ENCODE data around the gene HRH4. TPM values are rescaled to one million over a fixed set of nuclear protein-coding genes. Genes with fewer than 3 reads are reported as not detected.

Gene HRH4, protein sequence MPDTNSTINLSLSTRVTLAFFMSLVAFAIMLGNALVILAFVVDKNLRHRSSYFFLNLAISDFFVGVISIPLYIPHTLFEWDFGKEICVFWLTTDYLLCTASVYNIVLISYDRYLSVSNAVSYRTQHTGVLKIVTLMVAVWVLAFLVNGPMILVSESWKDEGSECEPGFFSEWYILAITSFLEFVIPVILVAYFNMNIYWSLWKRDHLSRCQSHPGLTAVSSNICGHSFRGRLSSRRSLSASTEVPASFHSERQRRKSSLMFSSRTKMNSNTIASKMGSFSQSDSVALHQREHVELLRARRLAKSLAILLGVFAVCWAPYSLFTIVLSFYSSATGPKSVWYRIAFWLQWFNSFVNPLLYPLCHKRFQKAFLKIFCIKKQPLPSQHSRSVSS
- 0.19 TPM for total RNA-seq
- long read RNA-seq = 0 reads

GRCh38 chr18:24460388-24460787 lies at the start of gene HRH4:
TSS of gene HRH4 (plus strand) at chr18:24460637. CDS start at chr18:24460729, 92 bp downstream.
- ATAC-seq (no peak), DNase-seq (ENCODE audit: missing footprints) (no peak)
- intact Hi-C loops (cut with DNase I) = no loop called here

- no peak for DNase-seq (ENCODE audit: missing footprints)
- intact Hi-C loops (cut with DNase I) = no loop called here
- ATAC-seq = no peak
Observed at GRCh38 chr18:24413148-24413547, 47.3 kb upstream of the HRH4 start.

DNA sequence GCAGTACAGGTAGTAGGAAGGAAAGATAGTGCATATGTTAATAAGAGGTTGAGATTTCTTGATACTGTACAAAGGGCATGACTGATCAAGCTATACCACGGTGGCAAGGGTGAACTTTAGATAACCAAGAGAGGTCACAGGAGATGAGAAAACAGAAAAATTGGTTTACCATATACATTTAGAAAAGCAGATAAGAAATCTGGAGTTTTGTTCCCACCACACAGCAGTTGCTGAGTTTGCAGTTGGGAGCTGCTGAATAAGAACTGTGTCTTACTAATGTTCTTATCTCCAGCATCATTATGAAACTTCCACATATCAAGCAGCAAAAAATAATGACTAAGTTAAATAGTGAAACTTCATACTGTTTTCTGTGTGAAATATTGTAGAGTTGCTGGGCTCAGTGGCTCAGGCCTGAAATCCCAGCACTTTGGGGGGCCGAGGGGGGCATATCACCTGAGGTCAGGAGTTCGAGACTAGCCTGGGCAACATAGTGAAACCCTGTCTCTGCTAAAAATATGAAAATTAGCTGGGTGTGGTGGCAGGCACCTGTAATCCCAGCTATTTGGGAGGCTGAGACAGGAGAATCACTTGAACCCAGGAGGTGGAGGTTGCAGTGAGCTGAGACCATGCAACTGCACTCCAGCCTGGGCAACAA lies 46.0 kb upstream of the HRH4 start:
- no peak for DNase-seq (ENCODE audit: missing footprints)
- no peak for ATAC-seq
- intact Hi-C loops (cut with DNase I) = no loop called here

DNA sequence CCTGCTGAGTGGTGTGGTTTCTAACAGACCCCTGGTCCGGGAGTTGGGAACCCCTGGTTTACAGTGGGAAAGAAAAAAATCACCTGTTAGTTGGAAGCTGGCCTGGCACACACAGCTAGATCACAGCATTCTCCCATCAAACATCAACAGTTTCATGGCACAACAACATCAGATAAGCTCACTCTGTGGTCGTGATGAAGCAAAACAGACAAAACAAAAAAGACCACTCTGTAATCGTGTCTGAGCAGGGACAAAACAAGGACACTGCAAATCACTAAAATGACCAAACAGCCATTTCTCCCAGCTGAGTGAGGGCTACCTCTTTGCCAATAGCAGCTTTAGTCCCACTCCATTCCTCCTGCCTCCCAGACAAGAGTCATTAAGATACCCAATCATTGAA lies 43.0 kb upstream of the HRH4 start:
- no peak for ATAC-seq
- intact Hi-C loops (cut with DNase I) = no loop called here
- no peak for DNase-seq (ENCODE audit: missing footprints)

- DNase-seq (ENCODE audit: missing footprints) (no peak), ATAC-seq (no peak)
Observed at GRCh38 chr18:24420551-24420950, 39.9 kb upstream of the HRH4 start.

DNA sequence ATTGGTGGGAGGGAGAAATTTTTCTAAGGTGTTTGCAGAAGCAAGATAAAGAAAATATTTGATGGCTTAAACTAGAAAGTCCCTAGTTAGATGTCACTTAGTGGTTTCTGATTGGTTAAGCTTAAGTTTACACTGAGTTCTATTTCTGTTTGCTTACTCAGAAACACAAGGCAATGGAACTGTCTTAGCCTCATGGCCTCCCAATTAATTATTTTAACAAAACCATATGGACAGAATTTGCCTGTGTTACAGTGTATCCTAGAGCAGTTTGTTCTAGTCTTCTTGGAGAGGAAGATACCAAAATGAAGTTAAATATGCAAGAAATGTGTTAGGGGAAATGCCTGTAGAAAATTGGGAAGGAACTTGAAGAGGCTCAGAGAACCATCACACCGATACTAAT lies 38.6 kb upstream of the HRH4 start:
- DNase-seq (ENCODE audit: missing footprints) = no peak
- intact Hi-C loops (cut with DNase I) = loop anchor here (10.0 kb wide), 2 partner anchors 57 to 63 kb away; no protein-coding TSS in a partner anchor
- ATAC-seq = no peak

More at GRCh38 chr18:24420551-24420950, 39.9 kb upstream of the HRH4 start:
- intact Hi-C loops (cut with DNase I) = loop anchor here (10.0 kb wide), 2 partner anchors 56 to 64 kb away; no protein-coding TSS in a partner anchor

- DNase-seq (ENCODE audit: missing footprints) (no peak), ATAC-seq (no peak)
- intact Hi-C loops (cut with DNase I) = loop anchor here (1.0 to 10.0 kb wide), 3 partner anchors 29 to 61 kb away; partner anchors contain the start of gene OSBPL1A
Observed at GRCh38 chr18:24426073-24426397, 34.4 kb upstream of the HRH4 start.

DNA sequence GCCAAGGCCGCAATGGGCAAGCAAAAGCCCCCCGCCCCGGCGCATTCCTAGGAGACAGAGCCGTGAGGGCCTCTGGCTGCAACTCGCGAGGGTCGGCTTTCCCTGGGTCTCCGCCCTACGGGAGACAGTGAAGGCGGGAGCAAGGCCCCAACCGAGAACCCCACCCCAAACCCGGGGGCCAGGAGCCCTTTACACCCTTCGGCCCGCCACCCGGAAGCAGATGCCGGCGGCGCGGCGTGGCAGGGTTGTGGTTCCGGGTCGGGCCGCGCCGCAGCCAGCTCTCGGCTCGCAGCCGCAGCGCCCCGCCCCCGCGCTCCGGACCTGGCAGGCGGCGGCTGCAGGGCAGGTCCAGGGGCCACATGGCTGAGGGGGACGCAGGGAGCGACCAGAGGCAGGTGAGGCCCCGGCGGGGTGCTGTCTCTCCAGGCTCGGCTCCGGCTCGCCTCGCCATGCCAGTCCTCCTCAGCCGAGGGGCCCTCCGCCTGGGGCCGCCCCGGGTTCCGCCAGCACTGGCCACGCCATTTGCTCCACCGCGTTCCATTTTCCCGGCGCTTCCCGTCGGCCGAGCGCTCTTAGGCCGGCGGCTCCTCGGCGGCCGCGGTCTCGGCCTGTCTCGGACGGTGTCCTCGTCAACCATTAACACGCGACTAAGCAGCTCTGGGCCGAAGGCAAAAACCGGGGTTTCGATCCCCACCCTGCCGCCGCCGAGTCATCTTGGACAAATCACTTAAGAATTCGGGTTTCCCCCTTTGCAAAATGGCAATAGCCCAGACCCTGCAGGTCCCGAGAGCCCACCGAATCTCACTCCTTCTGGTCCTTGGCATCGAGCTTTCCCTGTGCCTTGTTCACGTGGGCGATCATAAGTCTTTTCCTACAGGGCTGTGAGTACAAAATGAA lies 33.8 kb upstream of the HRH4 start, which contains the start of gene IMPACT:
Gene IMPACT (plus strand): TSS at position 273 of the 897 bp plus-strand sequence. CDS start 87 bp downstream, at position 360.
- DNase-seq (ENCODE audit: missing footprints) (peak; percentile 94), ATAC-seq (peak; percentile 98)
- intact Hi-C loops (cut with DNase I) = loop anchor here (1.0 to 10.0 kb wide), 3 partner anchors 29 to 62 kb away; partner anchors contain the start of gene OSBPL1A

- intact Hi-C loops (cut with DNase I) = loop anchor here (10.0 kb wide), 2 partner anchors 57 to 63 kb away; no protein-coding TSS in a partner anchor
- no peak for ATAC-seq
- no peak for DNase-seq (ENCODE audit: missing footprints)
Observed at GRCh38 chr18:24427484-24427883, 33.0 kb upstream of the HRH4 start.

DNA sequence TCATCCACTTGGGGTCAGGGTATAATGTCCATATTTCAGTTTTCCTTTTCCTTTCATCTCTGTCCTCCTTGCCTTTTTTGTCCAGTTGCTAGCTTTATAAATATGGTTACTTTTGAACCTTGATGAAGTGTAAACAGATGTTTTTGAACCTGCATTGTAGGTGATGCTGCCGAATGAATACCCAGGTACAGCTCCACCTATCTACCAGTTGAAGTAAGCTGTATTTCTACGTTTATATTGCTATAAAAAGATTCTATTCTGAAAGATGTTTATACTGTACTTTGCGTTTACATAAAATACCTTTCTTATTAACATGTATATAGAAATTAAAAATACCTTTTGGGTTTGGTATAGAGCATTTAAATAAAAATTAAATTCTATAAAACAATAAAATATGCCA lies 31.7 kb upstream of the HRH4 start:
- DNase-seq (ENCODE audit: missing footprints) (no peak), ATAC-seq (no peak)
- intact Hi-C loops (cut with DNase I) = loop anchor here (10.0 kb wide), 2 partner anchors 56 to 64 kb away; no protein-coding TSS in a partner anchor

DNA sequence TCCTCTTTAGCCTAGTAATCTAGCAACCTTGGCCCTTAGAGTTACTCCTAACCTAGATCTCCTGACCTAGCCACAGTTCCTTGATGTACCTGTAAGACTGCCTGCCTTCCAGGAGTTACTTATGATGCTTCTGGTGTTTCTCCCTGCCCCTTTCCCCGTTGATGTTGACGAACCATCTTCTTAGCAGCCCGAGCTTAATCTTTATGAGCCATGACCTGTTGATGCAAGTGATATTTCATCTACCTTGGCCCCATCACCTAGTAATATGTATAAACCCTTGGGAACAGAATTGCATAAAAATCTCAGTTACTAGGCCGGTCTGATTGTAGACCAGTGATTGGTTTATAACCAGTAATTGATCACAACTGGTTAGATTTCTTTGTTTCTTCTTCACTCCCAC lies 31.2 kb upstream of the HRH4 start:
- ATAC-seq = no peak
- DNase-seq (ENCODE audit: missing footprints) = no peak
- intact Hi-C loops (cut with DNase I) = loop anchor here (10.0 kb wide), 2 partner anchors 56 to 64 kb away; no protein-coding TSS in a partner anchor

GRCh38 chr18:24432618-24433017 lies 27.8 kb upstream of the HRH4 start:
- ATAC-seq (no peak), DNase-seq (ENCODE audit: missing footprints) (no peak)
- intact Hi-C loops (cut with DNase I) = no loop called here

GRCh38 chr18:24436939-24437338 lies 23.5 kb upstream of the HRH4 start:
- no peak for ATAC-seq
- intact Hi-C loops (cut with DNase I) = no loop called here
- DNase-seq (ENCODE audit: missing footprints) = no peak

DNA sequence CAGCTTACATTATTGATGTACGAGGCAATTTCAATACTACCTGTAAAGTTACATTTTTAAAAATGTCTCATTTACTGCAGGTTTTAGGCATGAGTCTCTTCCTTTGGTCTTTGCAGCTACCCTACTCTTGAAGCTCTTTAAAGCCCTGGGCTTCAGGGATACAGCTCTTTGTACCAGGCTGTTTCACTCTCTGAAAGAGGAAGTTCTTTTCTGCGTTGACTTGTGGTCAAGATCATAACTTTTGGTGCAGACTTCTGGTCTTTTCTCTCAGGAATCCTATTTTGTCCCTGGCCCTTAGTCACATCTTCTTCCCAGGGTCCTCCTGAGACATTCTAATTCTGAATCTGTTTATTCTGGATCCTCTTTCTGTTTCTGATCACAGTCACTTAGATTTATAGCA lies 16.6 kb upstream of the HRH4 start:
- DNase-seq (ENCODE audit: missing footprints) (no peak), ATAC-seq (no peak)
- intact Hi-C loops (cut with DNase I) = no loop called here

GRCh38 chr18:24446453-24446852 lies 14.0 kb upstream of the HRH4 start:
- ATAC-seq = no peak
- intact Hi-C loops (cut with DNase I) = no loop called here

GRCh38 chr18:24446953-24447538 lies 13.4 kb upstream of the HRH4 start:
- DNase-seq (ENCODE audit: missing footprints) (no peak), ATAC-seq (no peak)
- intact Hi-C loops (cut with DNase I) = no loop called here

More at GRCh38 chr18:24446453-24446852, 14.0 kb upstream of the HRH4 start:
- no peak for DNase-seq (ENCODE audit: missing footprints)

DNA sequence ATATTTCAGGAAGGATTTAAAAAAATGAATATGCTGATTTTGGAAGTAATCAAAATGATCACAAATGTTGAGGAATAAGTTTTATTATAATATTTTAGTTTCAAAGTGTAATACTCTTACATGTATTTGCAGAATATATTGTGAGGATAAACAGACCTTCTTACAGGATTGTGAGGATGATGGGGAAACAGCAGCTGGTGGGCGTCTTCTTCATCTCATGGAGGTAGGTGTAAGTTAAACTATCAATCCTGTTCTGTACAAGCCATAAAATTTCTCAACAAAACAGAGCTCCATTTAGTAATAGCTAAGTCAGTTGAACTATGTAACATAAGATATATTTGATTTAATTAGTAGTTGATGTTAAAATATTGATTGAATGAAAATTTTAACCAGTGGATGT lies 12.5 kb upstream of the HRH4 start:
- DNase-seq (ENCODE audit: missing footprints) = no peak
- ATAC-seq = no peak
- intact Hi-C loops (cut with DNase I) = no loop called here

DNA sequence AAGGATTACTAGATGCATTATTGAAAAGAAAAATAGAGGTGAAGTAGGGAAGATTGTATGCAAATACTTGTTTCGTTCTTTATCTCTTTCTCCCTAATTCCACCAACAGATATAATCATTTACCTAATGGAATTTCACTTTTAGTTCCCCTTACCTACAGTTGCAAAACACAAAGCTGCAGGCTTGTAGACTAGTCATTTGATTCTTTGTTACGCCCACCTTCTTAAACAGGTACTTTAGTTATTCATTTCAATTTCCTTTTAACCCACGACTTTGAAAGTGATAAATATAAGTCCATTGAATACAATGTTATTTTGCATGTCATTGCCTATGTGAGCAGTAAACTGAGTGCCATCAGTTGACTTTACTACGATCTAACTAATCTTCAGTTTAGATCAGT lies 3.9 kb upstream of the HRH4 start:
- no peak for ATAC-seq
- intact Hi-C loops (cut with DNase I) = no loop called here
- DNase-seq (ENCODE audit: missing footprints) = no peak

All from Right ventricle myocardium inferior (tissue), 1 donor.